HT1080 (cell line): ENCODE measurements around the gene FNBP1. TPM values are rescaled to one million over a fixed set of nuclear protein-coding genes. Genes with fewer than 3 reads are reported as not detected.

Source experiments
- DNase-seq: peaks from one replicate; pipeline ENCODE4 v3.0.0-alpha.2; 2015; ENCODE audit warnings: low read depth
- total RNA-seq: library from RNA; depleted of rRNA; stranded (reverse); fragments of >200 nt; shearing (Covaris generic); gene quantifications from 2 replicates; pipeline ENCODE4 v1.2.3, GENCODE V29; 2014

FNBP1 gene
- total RNA-seq, 1 experiment from 2014 or later = 18.4 TPM

GRCh38 chr9:130045725-130046450, 2.9 kb upstream of the FNBP1 start:
- no peak for DNase-seq

- no peak for DNase-seq
These were observed 950 bp upstream of the FNBP1 start for GRCh38 chr9:130043654-130044623.

GRCh38 chr9:130042406-130042884, 544 bp downstream of the FNBP1 start:
- DNase-seq = no peak

- peak; percentile 25 for DNase-seq
These were observed 1.2 kb downstream of the FNBP1 start for GRCh38 chr9:130041648-130042405.

GRCh38 chr9:130040984-130041647, 1.9 kb downstream of the FNBP1 start:
- no peak for DNase-seq

DNA sequence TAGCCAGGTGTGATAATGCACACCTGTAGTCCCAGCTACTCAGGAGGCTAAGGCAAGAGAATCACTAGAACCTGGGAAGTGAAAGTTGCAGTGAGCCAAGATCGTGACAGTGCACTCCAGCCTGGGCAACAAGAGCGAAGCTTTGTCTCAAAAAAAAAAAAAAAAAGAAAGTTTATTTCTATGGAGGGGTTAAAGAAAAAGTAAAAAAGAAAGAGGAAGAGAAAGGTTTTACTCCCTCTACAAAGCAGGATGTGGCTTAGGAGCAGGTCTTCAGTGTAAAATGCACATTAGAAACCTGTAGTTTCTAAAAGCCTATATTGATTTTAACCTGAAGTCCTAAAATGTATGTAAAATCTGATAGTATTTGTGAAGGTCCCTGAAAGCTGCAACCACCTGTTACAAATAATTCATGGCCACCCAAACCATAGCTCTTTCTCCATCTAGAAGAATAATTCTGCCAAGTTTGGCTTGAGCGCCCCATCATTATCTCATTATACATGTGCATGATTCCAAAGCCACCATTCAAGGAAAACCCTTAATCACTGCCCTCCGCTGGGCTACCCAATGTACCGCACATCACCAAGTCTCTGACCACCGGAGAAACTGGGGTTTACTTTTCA, 3.4 kb downstream of the FNBP1 start:
- DNase-seq = no peak

GRCh38 chr9:130036099-130036498, 6.9 kb downstream of the FNBP1 start:
- peak; percentile 49 for DNase-seq

- DNase-seq = peak; percentile 54
These were observed 8.4 kb downstream of the FNBP1 start for GRCh38 chr9:130034570-130034969.

GRCh38 chr9:130030651-130031127, 12.3 kb downstream of the FNBP1 start:
- no peak for DNase-seq

DNA sequence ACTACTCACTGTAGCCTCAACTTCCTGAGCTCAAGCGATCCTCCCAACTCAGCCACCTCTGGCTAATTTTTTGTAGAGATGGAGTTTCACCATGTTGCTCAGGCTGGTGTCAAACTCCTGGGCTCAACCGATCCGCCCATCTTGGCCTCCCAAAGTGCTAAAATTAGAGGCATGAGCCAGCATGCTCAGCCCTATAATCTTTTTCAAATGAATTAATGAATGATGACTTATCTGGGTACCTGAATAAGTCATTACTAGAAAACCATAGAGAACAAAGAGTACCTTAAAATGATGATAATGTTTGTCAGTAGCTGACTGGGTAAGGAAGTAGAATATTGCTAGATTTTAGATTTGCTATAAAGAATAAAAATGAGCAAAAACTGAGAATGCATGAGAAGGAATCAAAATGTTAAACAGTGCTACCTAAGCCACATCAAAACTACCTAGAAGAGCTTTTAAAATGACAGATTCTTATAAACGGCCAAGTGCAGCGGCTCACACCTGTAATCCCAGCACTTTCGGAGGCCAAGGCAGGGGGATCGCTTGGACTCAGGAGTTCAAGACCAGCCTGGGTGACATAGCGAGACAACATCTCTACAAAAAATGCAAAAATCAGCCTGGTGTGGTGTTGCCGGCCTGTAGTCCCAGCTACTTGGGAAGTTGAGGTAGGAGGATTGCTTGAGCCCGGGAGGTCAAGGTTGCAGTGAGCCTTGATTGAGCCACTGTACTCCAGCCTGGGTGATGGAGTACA, 13.6 kb downstream of the FNBP1 start:
- DNase-seq = no peak

DNA sequence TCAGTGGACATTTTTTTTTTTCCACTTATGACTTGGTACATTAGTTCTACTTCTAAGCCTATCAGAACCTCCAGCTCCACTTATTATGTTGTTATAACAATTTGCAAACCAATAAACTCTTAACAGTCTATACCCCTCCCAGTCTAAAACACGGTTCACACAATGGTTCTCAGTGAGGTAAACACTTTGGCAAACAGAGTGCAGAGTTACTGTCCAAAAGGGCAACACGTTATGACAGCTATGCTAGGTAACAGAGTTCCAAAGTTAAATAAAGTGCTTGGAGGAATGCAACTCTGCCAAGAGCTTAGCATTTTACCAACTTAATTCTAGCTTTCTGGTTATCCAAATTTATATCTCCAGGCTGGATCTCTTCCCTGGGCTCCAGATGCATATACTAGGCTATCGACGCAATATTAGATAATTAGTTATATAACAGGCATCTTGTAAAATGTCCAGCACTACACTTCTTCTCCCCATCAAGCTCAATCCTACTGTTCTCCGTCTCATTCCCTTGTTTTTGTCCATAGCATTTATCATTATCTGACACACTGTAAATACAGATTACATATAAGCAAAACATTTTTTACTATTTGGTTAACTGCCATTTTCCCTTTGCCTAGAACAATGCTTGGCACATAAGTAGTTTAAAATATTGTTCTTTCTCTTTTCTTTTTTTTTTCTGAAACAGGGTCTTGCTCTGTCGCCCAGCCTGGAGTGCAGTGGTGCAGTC, 14.3 kb downstream of the FNBP1 start:
- no peak for DNase-seq

- DNase-seq = no peak
These were observed 15.2 kb downstream of the FNBP1 start for GRCh38 chr9:130027533-130028365.

DNA sequence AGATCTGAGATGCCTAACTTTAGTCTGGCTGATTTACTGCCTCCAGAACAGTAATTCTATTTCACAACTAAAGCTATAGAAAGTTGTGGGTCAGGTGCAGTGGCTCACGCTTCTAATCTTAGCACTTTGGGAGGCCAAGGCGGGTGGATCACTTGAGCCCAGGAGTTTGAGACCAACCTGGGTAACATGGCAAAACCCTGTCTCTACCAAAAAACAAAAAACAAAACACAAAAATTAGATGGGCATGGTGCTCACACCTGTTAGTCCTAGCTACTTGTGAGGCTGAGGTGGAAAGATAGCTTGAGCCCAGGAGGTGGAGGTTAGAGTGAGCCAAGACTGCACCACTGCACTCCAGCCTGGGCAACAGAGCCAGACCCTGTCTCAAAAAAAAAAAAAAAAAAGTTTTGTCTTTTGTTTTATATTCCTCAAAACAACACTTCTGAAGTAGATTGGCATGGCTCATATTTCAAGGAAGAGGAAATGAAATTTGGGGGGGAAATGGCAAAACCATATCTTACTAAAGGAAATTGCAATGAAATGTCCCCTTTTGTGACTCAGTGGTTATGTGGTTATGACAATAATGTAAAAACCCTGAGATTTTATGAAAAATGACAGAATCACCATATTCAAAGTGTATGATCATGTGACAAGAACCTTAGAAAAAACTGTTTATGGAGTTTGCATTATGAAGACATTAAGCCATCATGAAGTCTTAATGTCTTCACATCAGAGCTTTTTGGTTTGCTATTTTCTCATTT, 16.2 kb downstream of the FNBP1 start:
- no peak for DNase-seq

DNA sequence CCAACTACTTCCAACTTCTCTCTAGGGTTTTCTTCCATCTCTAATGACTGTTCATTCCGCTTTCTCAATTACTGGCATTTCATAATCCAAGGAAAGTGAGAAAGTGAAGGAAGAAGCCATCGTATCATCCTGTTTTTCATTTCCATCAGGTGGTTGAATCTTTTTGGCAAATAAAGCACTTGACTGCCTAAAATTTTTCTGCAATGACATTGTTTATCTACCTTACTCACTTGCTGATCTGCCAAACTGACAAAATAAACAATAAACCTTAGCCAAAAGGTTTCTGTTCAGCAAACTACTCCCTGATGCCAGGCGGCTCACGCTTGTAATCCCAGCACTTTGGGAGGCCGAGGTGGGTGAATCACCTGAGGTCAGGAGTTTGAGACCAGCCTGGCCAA, 18.4 kb downstream of the FNBP1 start:
- DNase-seq = peak; percentile 27

DNA sequence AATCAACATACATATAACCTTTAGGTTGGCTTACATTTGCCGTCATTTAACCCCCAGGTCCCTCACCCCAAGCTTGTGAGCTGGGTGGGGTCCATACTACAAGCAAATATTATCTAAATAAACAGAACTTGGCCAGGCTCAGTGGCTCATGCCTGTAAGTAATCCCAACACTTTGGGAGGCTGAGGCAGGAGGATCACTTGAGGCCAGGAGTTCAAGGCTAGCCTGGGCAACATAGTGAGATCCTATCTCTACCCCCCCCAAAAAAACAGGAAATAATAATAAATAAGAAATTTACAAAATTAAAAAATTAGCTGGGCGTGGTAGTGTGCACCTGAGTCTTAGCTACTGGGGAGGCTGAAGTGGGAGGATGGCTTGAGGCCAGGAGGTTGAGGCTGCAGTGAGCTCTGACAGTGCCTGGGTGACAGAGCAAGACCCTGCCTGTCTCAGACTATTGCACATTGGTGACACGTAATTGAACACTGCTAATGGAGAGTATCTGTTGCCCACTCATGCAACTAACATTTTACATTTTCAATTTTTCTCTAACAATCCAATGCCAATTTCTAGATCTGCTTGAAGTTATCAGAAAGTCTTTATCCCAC, 18.9 kb downstream of the FNBP1 start:
- DNase-seq = no peak

GRCh38 chr9:130023144-130023787, 19.7 kb downstream of the FNBP1 start:
- DNase-seq = no peak
